GM19035 (cell line): ENCODE data around the gene TENM4.
"Not testable (repeated sequence)": the region's sequence is repeated elsewhere in the genome, so short reads cannot be mapped to it uniquely, and the experiment has no call there.

ENCODE experiments used
- ATAC-seq: cut with Tn5 transposase; IDR thresholded peaks from one replicate; pipeline ENCODE4 v1.9.1; 2021; ENCODE audit not compliant: unreplicated experiment

Gene TENM4

DNA sequence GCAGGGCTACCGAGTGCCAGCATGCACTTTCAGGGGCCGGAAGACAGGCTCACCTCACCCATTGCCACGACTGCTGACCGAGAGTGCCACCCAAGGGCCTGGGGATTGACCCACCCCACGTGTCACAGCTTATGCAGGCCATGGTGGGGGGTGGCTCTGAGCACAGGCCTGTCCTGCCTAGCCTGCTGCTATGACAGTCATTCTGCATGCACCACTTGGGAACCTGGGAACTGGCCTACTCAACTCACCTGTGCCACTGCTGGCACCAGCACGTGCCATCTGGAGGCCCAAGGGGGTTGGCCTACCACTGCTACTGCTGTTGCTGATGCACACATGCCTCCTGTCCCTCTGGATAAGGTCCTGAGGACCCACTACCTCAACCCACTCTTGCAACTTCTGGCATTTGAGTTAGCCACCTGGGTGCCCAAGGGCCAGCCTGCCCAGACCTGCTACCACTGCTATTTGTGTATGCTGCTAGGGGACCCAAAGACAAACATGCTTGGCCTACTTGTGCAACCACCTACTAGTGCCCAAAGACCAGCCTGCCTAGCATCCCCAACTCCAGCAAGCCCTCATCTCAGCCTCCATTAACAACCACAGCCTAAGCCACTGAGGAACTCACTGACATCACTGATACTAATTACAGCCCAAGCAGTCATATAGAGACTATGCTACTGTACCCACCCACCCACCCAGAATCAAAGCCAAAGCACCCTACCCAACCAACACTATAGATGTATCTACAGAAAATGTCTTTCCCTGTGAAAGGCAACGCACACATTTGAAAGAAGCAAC lies 807.1 kb downstream of the TENM4 start:
- ATAC-seq: no peak

DNA sequence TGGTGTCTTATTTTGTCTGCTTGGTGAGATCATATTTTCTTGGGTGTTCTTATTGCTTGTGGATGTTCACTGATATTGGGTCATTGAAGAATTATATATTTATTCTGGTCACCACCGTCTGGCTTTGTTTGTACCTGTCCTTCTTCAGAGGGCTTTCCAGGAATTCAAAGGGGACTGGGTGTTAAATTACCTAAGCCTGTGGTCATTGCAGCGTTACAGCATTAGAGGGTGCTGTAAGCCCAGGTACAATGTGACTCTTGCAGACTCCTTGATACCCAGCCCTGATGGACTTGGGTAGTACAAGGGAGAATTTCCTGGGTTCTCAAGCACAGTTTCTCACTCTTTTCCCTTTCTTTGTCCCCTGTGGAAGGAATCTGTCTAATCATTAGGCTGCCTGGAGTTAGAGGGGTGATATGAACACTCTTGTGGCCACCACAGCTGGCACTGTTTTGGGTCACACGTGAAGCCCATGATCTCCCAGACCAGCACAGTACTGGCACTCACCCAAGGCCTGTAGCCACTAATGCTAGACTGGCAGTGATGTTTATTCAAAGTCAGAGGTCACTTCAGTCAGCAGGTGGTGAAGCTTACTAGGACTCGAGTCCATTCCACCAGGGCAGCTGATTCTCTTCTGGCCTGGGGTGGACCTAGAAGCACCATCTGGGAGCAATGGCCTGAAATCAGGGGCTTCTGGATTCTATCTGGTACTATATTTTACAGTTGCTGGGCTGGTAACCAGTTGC lies 810.1 kb downstream of the TENM4 start:
- no peak for ATAC-seq

DNA sequence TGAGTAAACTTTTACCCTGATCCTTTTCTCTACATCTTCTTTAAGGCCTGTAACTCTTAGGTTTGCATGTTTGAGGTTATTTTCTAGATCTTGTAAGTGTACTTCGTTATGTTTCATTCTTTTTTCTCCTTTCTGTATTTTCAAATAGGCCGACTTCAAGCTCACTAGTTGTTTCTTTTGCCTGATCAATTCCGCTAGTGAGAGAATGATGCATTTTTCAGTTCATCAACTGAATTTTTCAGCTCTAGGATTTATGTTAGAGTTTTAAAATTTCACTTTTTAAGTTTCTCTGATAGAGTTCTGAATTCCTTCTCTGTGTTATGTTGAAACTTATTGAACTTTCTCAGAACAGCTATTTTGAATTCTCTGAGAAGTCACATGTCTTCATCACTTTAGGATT lies 810.7 kb downstream of the TENM4 start:
- ATAC-seq: no peak

DNA sequence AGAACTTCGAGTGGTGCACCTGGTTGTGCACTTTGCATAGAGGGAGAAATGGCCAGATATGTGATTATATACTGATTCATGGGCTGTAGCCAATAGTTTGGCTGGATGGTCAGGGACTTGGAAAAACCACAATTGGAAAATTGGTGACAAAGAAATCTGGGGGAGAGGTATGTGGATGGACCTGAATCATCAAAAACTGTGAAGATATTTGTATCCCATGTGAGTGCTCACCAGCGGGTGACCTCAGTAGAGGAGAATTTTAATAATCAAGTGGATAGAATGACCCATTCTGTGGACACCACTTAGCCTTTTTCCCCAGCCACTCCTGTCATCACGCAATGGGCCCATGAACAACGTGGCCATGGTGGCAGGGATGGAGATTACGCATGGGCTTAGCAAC lies 818.2 kb downstream of the TENM4 start:
- ATAC-seq: no peak

DNA sequence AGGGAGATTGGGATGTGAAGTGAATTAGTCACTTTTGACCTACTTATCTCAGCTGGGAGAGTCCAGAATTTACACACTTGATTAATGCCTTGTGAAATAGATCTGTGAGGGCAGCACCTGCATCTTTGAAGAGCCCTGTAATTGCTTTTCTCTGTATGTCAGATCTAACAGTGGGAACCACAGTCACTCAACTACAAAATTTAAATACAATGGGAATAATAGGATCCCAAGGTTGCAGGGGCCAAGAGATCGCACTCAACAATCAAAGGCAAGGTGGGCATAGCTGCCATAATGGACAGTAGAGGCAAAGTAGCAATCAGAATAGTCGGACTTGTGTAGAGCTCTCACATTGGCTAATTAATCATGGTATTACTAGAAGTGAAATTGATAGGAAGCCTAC lies 820.7 kb downstream of the TENM4 start:
- ATAC-seq: no peak

DNA sequence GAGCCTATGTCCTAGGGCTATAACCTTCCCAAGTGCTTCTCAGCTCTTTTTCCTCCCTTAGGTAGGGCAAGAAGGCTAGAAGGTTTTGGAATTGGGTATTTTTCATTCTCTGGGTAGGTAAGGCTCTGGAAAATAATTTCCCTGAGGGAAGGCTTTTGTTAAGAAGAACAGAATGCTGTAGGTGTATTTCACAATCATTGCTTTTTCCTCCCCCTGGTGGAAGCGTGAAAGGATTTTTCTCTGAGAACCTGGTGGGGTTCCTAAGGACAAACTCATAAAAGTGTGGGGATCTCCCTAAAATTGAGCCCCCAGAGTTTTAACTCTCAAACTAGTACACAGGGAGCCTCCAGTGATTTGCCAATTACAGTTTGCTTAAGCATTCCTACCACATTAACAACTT lies 825.1 kb downstream of the TENM4 start:
- ATAC-seq: no peak

DNA sequence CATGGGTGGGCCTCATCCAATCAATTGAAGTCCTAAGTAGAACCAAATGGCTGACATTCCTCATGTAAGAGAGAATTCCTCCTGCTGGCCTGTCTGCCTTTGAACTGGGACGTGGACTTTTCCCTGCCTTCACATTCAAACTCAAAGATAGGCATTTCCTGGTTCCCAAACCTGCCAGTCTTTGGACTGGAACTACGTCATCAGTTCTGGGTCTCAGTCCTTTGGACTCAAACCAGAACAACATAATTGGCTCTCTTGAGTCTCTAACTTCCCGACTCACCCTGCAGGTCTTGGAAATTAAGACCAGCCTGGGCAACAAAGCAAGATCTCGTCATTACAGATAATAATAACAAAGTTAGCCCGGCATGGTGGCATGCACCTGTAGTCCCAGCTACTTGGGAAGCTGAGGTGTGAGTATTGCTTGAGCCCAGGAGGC lies 827.4 kb downstream of the TENM4 start:
- ATAC-seq: no peak

DNA sequence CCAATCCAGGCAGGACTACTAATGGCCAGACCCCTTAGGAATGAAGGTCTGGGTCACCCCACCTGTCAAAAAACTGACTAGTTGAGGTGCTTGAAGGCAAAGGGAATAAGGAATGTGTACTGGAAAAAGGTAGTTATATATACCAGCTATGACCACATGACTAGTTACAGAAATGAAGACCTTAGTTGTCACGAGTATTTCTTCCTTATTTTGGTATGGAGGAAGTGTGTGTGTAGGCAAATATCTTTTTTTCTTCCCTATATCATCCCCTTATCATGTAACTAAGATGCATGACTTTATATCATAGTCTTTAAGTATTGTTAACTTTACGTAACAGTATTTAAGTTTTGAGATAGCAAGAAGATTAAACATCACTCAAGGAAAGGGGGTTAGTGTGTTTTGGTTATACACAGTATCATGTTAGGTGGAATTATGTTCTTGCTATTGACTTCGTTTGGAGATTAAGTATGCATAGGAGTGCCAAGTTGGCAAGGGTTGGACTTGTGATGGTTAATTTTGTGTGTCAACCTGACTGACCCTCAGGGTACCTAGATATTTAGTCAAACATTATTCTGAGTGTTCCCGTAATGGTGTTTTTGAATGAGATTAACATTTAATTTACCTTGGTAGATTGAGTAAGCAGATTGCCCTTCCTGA lies 828.0 kb downstream of the TENM4 start:
- no peak for ATAC-seq

DNA sequence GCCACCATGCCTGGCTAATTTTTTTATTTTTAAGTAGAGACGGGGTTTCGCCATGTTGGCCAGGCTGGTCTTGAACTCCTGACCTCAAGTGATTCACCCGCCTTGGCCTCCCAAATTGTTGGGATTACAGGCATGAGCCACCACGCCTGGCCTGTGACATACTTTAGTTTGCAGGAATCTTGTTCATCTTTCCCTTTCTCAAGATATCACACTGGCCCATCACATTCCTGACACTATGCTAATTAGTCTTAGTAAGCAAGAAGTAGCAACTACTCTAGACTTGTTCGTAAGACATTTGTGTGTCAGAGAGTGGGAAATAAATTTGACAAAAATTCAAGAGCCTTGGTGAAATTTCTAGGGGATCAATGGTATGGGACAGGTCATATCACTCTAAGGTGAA lies 831.5 kb downstream of the TENM4 start:
- ATAC-seq: not testable (repeated sequence)

DNA sequence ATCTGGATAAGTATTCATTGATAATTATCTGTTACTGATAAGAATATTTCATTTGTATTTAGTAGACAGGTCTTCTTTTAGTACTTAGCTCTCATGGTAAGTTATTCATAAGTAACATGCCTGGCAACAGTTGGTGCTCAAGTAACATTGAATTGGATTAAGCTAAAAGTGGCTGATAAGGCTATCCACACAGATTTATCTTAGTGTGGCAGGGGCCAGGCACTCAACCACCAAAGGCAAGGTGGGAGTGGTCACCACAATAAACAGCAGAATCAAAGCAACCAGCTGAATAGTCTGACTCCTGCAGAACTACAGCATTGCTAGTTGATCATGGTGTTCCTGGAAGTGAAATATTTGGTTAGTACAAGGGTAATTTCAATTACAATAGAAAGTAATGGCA lies 833.1 kb downstream of the TENM4 start:
- no peak for ATAC-seq

DNA sequence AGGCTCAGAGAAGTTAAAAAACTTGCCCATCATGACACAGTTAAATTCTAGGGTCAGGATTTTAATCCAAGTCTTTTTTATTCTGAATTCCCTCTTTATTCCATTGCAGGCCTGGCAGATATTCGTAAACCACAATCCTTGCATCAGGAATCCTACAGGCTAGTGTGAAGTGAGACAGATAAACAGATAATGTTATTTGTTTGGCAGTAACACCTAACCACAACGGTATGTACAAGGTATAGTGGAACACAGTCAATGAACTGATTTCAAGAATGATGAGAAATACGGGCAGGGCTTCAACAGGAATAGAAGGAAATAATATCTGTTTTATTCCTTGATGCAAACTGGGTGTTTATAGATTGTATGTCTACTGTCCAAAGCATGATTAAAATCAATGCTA lies 834.2 kb downstream of the TENM4 start:
- no peak for ATAC-seq

DNA sequence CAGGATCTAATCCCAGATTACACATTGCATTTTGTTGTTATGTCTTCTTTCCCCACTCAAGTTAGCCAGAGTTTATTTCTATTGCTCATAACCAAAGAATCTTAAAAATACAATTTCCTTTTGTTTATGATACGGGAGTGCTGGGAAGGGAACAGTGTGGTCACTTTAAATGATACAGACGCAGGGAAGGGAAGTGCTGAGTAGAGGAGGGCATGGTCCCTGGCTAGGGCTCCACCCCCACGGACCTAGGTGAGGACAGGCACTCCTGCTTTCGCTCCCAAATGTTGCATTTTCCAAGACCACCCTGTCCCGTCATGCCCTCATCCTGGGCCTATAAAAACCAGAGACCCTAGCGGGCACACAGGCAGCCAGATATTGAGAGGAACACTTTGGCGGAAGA lies 835.5 kb downstream of the TENM4 start:
- no peak for ATAC-seq

DNA sequence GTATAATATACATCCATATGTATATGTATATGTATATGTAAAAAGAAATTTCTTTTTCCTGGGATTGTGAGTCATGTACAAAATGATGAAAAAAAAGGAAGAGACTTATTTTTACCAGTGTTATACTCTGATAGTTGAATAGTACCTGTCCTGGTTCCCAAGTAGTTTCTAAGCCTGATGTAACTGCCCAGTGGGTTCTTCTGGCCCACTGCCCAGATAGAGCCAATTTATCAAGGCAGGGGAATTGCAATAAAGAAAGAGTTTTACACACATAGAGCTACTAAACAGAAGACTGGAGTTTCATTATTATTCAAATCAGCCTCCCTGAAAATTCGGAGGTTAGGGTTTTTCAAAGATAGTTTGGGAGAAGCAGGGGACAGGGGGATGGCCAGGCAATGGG lies 837.0 kb downstream of the TENM4 start:
- no peak for ATAC-seq
